Small intestine (tissue), 7 donors: ENCODE data around the gene RUNX1. TPM values are rescaled to one million over a fixed set of nuclear protein-coding genes. Genes with fewer than 3 reads are reported as not detected.
"Not testable (repeated sequence)": the region's sequence is repeated elsewhere in the genome, so short reads cannot be mapped to it uniquely, and the experiment has no call there.

ENCODE experiments used
- DNase-seq, 2 donors: peaks; one replicate each; pipeline versions ENCODE4 v3.0.0 to v3.0.0-alpha.2; 2013
- FAIRE-seq: peaks from 2 replicates; lab custom pipeline; 2012; peaks lifted over from hg19 to GRCh38; lab: Jason Lieb, UNC
- H3K27ac ChIP-seq, 3 donors: one replicate each; pipeline ENCODE4 v1.5.1; 2013; ENCODE audit warnings: low read length in 2 of 3, mild to moderate bottlenecking in 2 of 3, control low read depth in 1 of 3, inconsistent platforms in 1 of 3, low read depth in 1 of 3, moderate library complexity in 1 of 3
- H3K27me3 ChIP-seq, 3 donors: one replicate each; pipeline ENCODE4 v1.6.1; 2013; ENCODE audit warnings: low read length in 3 of 3, inconsistent platforms in 1 of 3; ENCODE audit not compliant: control insufficient read depth in 3 of 3, insufficient read depth in 3 of 3
- H3K36me3 ChIP-seq, 3 donors: one replicate each; pipeline ENCODE4 v1.6.1; 2013; ENCODE audit warnings: low read length in 3 of 3, inconsistent platforms in 1 of 3, low read depth in 1 of 3, mild to moderate bottlenecking in 1 of 3, moderate library complexity in 1 of 3; ENCODE audit not compliant: control insufficient read depth in 3 of 3, insufficient read depth in 2 of 3
- H3K4me1 ChIP-seq, 3 donors: one replicate each; pipeline ENCODE4 v1.6.1; 2013; ENCODE audit warnings: low read length in 2 of 3, inconsistent platforms in 1 of 3, low read depth in 1 of 3, mild to moderate bottlenecking in 1 of 3, moderate library complexity in 1 of 3; ENCODE audit not compliant: control insufficient read depth in 3 of 3, insufficient read depth in 2 of 3
- H3K4me3 ChIP-seq, 3 donors: one replicate each; pipeline ENCODE4 v1.5.1; 2013; ENCODE audit warnings: low read length in 3 of 3, control low read depth in 1 of 3, inconsistent platforms in 1 of 3, low read depth in 1 of 3, mild to moderate bottlenecking in 1 of 3, moderate library complexity in 1 of 3
- H3K9me3 ChIP-seq, 2 donors: one replicate each; pipeline ENCODE4 v1.6.1; 2013; ENCODE audit warnings: low read depth in 1 of 2, low read length in 1 of 2; ENCODE audit not compliant: control insufficient read depth in 2 of 2, insufficient read depth in 1 of 2
- WGBS, 3 donors: extraction: QIAGEN DNeasy Blood & Tissue Kit; methylation state at CpG; one replicate each; pipeline ENCODE4 v1.1.7; 2013; 5-methylcytosine and 5-hydroxymethylcytosine counted together
- polyA plus RNA-seq, 4 donors: library from polyadenylated mRNA; stranded (reverse) in 3 of 4; unstranded in 1 of 4; fragments of 200-250 nt in 3 of 4; fragments of 120-200 nt in 1 of 4; gene quantifications; one replicate each; pipeline versions ENCODE4 v1.2.1 to v1.2.3, GENCODE V29; 2013
- donor health status: healthy with polysubstance abuse.
- donor health status: control.
- donor health status: control.
- donor health status: Bipolar disorder and iron deficiency.
- donor health status: healthy.

RUNX1 gene
- polyA plus RNA-seq, 4 donors, result 2.5 to 6.2 (median 4.5) TPM

DNA sequence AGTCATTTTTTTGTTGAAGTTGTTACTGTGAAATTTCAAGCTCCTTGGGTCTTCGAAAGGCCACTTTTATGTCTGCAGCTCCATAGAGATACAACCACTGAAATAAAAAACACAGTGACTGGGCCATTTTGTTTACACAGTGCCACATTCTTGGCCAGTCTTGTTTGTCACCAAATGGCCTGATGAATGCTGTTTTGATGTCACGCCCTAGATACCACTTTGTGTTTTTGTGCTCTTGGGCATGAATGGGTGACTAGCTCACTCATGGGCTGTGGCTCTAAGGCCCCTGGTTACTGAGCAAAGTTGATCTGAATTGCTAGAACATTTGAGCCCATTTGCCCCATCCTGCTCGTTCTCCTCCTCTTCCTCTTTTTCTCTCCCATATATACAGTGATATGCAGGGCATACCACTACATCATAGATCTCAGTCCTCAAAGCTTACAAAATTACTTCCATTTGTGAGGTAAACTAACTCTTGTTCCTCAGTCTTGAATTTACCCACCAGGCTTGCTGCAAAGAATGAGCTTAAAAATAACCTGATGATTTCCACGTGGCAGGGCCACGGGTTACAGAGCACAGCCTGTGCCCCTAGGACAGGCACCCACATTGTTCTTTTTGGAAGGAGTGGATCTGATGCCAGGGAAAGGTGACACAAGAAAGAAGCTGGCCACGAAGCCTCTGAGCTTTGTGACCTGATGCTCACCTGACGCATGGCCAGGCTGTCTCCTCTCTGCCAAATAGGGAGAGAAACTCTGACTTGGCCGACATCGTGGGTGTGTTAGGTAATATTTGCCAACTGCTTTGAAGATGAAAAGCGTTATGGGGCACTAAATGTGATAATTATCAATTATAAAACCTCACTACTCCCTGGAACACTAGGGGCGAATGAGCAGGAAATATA, 92.4 kb downstream of the RUNX1 start:
- Histone ChIP-seq H3K36me3 (no peaks in the 10 kb centered on the region), H3K4me3 (no peak overlapping the region), H3K27ac (no peak overlapping the region), H3K4me1 (peaks cover 0 to 4% (median 0%) of the 10 kb centered on the region in 3 donors), H3K9me3 (no peaks in the 10 kb centered on the region), H3K27me3 (no peaks in the 10 kb centered on the region)
- FAIRE-seq, result no peak
- peak in 1 of 2 donors; percentile 25 for DNase-seq
- WGBS, 3 donors, result 37 to 65% (median 61%) methylated on average over 11 of the region's 11 CpGs

DNA sequence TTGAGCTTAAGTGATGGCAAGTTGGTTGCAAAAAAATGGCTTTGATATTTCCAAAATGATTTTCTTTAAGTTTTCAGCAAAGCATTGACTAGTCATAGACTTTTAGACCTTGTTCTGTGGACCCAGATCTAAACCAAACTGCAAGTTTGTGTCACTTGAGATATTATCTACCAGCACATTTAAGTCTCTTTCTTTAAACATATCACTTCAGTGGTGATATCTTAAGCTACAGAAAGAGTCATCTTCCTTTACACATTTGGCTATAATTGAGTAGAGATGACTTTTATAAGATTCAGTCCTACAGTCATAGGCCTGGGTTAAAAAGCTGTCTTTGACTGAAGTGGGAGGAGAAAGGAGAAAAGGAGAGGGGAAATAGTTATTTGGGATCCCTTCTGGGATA, 95.2 kb downstream of the RUNX1 start:
- Histone ChIP-seq H3K27me3 (no peaks in the 10 kb centered on the region), H3K36me3 (no peaks in the 10 kb centered on the region), H3K9me3 (no peaks in the 10 kb centered on the region), H3K4me3 (no peak overlapping the region), H3K27ac (no peak overlapping the region), H3K4me1 (peaks cover 0 to 4% (median 0%) of the 10 kb centered on the region in 3 donors)
- FAIRE-seq (no peak), DNase-seq (no peak)

DNA sequence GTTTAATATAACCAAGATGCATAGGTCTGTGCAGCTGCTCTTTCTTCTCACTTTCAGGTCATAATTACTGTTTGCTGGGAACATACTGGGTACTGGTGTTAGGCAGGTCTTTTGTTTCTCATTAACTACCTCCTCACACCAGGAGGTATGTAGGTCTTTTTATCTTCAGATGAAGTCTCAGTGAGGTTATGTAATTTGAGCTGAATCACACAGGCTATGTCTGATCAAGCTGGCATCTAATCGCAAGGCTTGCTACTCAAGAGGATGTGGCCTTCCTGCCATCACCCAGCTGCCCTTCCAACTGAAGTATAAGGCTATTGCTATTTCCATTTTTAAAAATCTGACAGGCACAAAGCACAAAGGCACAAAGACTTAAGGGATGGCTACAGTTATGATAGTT, 96.4 kb downstream of the RUNX1 start:
- Histone ChIP-seq H3K4me1 (peaks cover 0 to 4% (median 0%) of the 10 kb centered on the region in 3 donors), H3K36me3 (no peaks in the 10 kb centered on the region), H3K4me3 (no peak overlapping the region), H3K9me3 (no peaks in the 10 kb centered on the region), H3K27me3 (no peaks in the 10 kb centered on the region), H3K27ac (no peak overlapping the region)
- FAIRE-seq (no peak), DNase-seq (no peak)
- WGBS, 3 donors, result 59 to 77% (median 75%) methylated on average over 1 of the region's 1 CpG

DNA sequence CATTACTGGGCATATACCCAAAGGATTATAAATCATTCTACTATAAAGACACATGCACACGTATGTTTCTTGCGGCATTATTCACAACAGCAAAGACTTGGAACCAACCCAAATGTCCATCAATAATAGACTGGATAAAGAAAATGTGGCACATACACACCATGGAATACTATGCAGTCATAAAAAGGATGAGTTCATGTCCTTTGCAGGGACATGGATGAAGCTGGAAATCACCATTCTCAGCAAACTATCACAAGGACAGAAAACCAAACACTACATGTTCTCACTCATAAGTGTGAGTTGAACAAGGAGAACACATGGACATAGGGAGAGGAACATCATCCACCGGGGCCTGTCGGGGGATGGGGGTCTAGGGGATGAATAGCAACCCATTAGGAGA, 97.2 kb downstream of the RUNX1 start:
- not testable (repeated sequence) for H3K27me3 ChIP-seq, H3K9me3 ChIP-seq, H3K27ac ChIP-seq, H3K4me1 ChIP-seq, H3K4me3 ChIP-seq, DNase-seq, FAIRE-seq, H3K36me3 ChIP-seq
- 93 to 98% (median 96%) methylated on average over 4 of the region's 4 CpGs for WGBS, 3 donors

DNA sequence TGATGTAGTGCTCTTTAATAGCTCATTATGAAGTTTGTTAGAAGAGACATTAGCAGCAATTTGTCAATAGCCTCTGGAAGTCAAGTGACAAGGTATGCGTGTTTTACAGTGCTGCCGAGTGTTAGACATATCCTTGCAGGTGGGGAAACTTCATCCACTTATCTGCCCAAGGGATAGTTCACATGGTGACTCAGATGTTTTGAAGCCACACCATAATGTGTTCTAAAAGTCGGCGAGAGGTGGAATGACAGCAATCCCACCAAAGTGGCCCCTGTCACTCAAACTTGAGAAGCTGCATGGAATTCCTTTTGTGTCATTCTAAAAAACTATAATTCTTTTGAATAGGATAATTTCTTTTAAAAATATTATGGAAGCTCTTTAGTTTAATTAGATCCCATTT, 98.1 kb downstream of the RUNX1 start:
- no peak for FAIRE-seq
- 87 to 89% (median 89%) methylated on average over 4 of the region's 4 CpGs for WGBS, 3 donors
- DNase-seq, result no peak
- Histone ChIP-seq H3K36me3 (no peaks in the 10 kb centered on the region), H3K27ac (no peak overlapping the region), H3K4me1 (no peaks in the 10 kb centered on the region), H3K27me3 (no peaks in the 10 kb centered on the region), H3K9me3 (no peaks in the 10 kb centered on the region), H3K4me3 (no peak overlapping the region)

DNA sequence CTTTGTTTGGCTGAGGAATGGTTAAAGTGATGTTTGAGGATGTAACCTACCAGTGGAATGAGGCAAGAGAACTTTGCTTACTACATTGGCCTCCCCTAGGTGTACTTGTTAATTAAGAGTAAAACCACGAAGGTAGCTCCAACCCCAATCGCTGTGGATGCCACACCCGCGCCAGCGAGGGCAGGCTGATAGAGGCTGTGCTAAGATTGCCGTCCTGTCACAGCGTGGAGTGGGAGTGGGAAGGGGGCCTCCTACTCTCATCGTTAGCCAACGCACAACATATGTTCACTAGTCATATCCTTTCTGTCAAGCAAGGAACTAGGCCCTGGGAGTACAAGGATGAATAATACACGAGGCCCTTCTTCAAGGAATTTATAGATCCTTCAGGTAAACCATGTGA, 99.6 kb downstream of the RUNX1 start:
- 76 to 93% (median 89%) methylated on average over 10 of the region's 10 CpGs for WGBS, 3 donors
- DNase-seq (no peak), FAIRE-seq (no peak)
- Histone ChIP-seq H3K27ac (no peak overlapping the region), H3K36me3 (no peaks in the 10 kb centered on the region), H3K27me3 (no peaks in the 10 kb centered on the region), H3K9me3 (no peaks in the 10 kb centered on the region), H3K4me1 (no peaks in the 10 kb centered on the region), H3K4me3 (no peak overlapping the region)

DNA sequence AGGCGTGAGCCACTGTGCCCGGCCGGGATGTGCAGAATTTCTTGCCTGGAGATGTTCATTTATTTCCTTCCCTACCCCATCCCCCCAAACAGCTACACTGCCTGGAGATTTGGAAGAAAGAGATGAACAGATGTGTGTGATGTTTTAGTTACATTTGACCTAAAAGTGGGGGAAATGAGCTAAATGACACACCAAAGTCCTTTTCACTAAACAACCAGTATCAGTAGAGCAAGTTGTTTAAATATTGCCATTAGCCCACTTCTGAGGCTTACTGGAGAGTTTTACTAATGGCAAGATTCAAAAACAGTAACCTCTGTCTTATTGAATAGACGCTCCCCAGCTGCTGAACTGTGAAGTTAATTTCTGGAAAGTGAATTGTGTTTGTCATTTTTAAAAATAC, 100.1 kb downstream of the RUNX1 start:
- DNase-seq, result no peak
- Histone ChIP-seq H3K4me1 (no peaks in the 10 kb centered on the region), H3K4me3 (no peak overlapping the region), H3K9me3 (no peaks in the 10 kb centered on the region), H3K27me3 (no peaks in the 10 kb centered on the region), H3K27ac (no peak overlapping the region), H3K36me3 (no peaks in the 10 kb centered on the region)
- 63 to 89% (median 89%) methylated on average over 4 of the region's 4 CpGs for WGBS, 3 donors
- no peak for FAIRE-seq

DNA sequence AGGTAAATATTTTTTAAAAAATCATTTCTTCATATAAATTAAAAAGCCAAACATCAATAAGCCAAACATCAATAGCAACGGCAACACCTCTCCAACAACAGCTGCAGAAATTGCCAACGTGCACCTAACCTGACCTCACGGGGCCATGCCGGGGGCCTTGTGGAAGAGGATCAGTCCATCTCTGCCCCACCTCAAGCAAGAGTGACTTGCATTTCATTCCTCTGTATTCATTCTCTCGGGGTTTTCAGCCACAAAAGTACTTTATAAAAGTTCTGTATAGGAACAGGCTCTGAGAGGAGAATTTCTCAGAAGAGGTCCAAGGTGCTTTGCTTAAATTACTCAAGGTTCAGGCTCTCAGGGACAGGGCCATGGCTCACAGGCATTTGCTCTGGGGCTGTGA, 100.9 kb downstream of the RUNX1 start:
- 90 to 93% (median 91%) methylated on average over 5 of the region's 5 CpGs for WGBS, 3 donors
- no peak for FAIRE-seq
- no peaks in the 10 kb centered on the region for H3K36me3 ChIP-seq
- DNase-seq, result no peak
- H3K9me3 ChIP-seq, result no peaks in the 10 kb centered on the region
- H3K4me3 ChIP-seq, result no peak overlapping the region
- H3K27ac ChIP-seq, result no peak overlapping the region
- H3K4me1 ChIP-seq, result no peaks in the 10 kb centered on the region
- no peaks in the 10 kb centered on the region for H3K27me3 ChIP-seq
